Neural cell (in vitro differentiated cells): ENCODE results near the gene INMT.
A peak's percentile ranks its signal among the peaks of the same experiment; 100 is the strongest.

Experiments
- EP300 ChIP-seq: fragments of 450-650 bp; conservative IDR thresholded peaks from 2 replicates; pipeline ENCODE4 v1.6.1; 2014; ENCODE audit warnings: antibody characterized with exemption, mild to moderate bottlenecking, moderate library complexity; ENCODE audit not compliant: poor library complexity, severe bottlenecking
- EZH2 ChIP-seq: fragments of 200-600, 300-800 bp; shearing (Covaris generic), sonication (generic); IDR thresholded peaks from 2 replicates; pipeline ENCODE4 v1.6.1; 2014; ENCODE audit warnings: antibody characterized with exemption, low read length, borderline replicate concordance, mild to moderate bottlenecking; ENCODE audit not compliant: insufficient read depth, poor library complexity, severe bottlenecking
- MXI1 ChIP-seq: fragments of 450-650 bp; conservative IDR thresholded peaks from 2 replicates; pipeline ENCODE4 v1.6.1; 2014; ENCODE audit warnings: antibody characterized with exemption, mild to moderate bottlenecking; ENCODE audit not compliant: poor library complexity, severe bottlenecking
- POLR2AphosphoS5 ChIP-seq: IDR thresholded peaks from 2 replicates; pipeline ENCODE4 v1.6.1; 2012
- TAF1 ChIP-seq: IDR thresholded peaks from 2 replicates; pipeline ENCODE4 v1.6.1; 2012; ENCODE audit warnings: low read depth
- TF ChIP-seq, protein P1 (sequence below): fragments of 450-650 bp; IDR thresholded peaks from 2 replicates; pipeline ENCODE4 v1.5.1; 2014; ENCODE audit warnings: antibody characterized with exemption, mild to moderate bottlenecking, moderate library complexity; ENCODE audit not compliant: poor library complexity, severe bottlenecking
- TF ChIP-seq, protein P2 (sequence below): IDR thresholded peaks from 2 replicates; pipeline ENCODE4 v1.6.1; 2012; ENCODE audit warnings: borderline replicate concordance

DNA sequence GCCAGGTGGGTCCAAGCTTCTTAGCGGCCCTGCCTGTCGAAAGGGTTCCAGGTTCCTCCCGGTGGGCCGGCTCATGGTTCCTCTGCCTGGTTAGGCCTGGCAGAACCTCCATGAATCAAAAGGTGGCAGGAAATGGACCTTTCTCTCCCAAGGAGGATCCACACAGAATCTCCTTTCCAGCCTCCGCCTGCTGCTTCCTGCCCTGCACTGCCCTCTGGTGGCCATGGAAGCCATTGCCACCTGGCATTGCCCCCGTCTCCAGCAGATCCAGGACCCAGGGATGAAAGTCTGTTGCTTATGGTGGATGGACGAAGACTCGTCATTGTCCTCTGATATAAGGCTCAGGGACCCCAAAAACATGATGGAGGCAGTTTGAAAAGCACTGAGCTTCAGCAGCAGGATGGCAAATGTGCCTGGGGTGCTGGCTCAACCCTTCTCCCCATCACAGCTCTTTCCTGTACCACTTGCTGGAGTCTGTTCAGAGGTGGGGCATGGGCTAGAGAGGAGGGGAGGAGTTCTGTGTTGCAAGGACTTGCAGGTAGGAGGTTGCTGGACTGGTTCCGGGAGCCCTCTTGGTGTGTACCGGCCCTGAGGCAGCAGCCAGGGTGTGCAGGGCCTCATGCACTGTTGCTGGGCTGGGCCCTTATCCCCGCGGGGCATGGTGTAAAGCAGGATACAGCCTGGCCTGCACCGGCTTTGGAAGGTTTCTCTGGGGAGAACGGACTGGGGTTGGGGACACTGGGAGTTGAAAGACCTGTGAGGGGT is 11.3 kb upstream of the INMT start:
- no peak for TF ChIP-seq EP300
- TF ChIP-seq, protein P1, sequence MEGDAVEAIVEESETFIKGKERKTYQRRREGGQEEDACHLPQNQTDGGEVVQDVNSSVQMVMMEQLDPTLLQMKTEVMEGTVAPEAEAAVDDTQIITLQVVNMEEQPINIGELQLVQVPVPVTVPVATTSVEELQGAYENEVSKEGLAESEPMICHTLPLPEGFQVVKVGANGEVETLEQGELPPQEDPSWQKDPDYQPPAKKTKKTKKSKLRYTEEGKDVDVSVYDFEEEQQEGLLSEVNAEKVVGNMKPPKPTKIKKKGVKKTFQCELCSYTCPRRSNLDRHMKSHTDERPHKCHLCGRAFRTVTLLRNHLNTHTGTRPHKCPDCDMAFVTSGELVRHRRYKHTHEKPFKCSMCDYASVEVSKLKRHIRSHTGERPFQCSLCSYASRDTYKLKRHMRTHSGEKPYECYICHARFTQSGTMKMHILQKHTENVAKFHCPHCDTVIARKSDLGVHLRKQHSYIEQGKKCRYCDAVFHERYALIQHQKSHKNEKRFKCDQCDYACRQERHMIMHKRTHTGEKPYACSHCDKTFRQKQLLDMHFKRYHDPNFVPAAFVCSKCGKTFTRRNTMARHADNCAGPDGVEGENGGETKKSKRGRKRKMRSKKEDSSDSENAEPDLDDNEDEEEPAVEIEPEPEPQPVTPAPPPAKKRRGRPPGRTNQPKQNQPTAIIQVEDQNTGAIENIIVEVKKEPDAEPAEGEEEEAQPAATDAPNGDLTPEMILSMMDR: peak; percentile 87
- TF ChIP-seq EZH2: no peak
- no peak for TF ChIP-seq POLR2AphosphoS5
- no peak for TF ChIP-seq TAF1
- TF ChIP-seq, protein P2, sequence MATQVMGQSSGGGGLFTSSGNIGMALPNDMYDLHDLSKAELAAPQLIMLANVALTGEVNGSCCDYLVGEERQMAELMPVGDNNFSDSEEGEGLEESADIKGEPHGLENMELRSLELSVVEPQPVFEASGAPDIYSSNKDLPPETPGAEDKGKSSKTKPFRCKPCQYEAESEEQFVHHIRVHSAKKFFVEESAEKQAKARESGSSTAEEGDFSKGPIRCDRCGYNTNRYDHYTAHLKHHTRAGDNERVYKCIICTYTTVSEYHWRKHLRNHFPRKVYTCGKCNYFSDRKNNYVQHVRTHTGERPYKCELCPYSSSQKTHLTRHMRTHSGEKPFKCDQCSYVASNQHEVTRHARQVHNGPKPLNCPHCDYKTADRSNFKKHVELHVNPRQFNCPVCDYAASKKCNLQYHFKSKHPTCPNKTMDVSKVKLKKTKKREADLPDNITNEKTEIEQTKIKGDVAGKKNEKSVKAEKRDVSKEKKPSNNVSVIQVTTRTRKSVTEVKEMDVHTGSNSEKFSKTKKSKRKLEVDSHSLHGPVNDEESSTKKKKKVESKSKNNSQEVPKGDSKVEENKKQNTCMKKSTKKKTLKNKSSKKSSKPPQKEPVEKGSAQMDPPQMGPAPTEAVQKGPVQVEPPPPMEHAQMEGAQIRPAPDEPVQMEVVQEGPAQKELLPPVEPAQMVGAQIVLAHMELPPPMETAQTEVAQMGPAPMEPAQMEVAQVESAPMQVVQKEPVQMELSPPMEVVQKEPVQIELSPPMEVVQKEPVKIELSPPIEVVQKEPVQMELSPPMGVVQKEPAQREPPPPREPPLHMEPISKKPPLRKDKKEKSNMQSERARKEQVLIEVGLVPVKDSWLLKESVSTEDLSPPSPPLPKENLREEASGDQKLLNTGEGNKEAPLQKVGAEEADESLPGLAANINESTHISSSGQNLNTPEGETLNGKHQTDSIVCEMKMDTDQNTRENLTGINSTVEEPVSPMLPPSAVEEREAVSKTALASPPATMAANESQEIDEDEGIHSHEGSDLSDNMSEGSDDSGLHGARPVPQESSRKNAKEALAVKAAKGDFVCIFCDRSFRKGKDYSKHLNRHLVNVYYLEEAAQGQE: no peak
- TF ChIP-seq MXI1: no peak
